ENCODE results near the gene EIPR1.

EIPR1 gene

DNA sequence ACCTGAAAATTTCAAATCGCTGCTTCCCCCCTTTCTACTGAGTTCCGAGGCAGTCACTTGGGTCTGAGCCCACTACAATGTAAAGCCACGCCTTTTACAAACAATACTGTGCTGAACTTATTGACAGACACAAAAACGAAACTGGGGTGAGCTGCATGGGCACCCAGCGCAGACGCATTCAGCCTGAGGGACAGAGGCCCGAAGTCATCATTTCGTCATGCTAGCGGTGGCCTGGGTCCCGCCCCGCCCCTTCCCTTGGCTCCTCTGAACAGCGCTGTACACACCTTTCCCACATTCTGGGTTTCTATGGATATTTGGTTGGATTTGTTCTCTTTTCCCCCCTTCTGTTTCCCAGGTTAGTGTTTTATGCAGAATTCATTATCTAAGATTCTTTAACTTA, 71.7 kb downstream of the EIPR1 start:
- Histone ChIP-seq H3K4me1 (peaks cover 3% of the 10 kb centered on the region; the same call in 1 of the 2 replicates), H3K27me3 (ENCODE audit: low read depth) (no peaks in the 10 kb centered on the region), H3K36me3 (replicated peaks) (no peaks in the 10 kb centered on the region; the same call in 1 of the 2 replicates), H3K4me3 (no peak overlapping the region), H3K9me3 (no peaks in the 10 kb centered on the region)
- DNase-seq (ENCODE audit: low spot score in 2 of 2) = no peak
- in situ Hi-C loops (cut with MboI; ENCODE audit: low sequenced_read_pairs) = loop anchor here (10.0 kb wide), 1 partner anchor 111 kb away; no protein-coding TSS in a partner anchor

DNA sequence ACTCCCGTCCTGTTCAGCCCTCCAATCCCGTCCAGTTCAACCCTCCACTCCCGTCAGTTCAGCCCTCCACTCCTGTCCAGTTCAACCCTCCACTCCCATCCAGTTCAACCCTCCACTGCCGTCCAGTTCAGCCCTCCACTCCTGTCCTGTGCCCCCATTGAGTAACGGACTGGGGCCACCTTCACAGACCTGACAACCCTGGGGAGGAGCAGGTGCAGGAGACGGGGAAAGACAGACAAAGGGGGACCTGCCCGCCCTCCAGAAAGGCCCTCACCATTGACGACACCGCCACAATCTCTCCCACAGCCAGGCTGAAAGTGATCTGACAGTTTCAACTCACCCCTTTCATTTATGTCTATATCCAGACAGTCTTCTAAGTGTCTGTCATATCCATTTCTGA, 72.2 kb downstream of the EIPR1 start:
- H3K36me3 ChIP-seq (replicated peaks) = no peaks in the 10 kb centered on the region; the same call in 1 of the 2 replicates
- no peak overlapping the region for H3K4me3 ChIP-seq
- H3K27me3 ChIP-seq (ENCODE audit: low read depth) = no peaks in the 10 kb centered on the region
- in situ Hi-C loops (cut with MboI; ENCODE audit: low sequenced_read_pairs) = loop anchor here (10.0 kb wide), 1 partner anchor 111 kb away; no protein-coding TSS in a partner anchor
- no peaks in the 10 kb centered on the region for H3K9me3 ChIP-seq
- H3K4me1 ChIP-seq = peaks cover 3% of the 10 kb centered on the region; the same call in 1 of the 2 replicates
- no peak for DNase-seq (ENCODE audit: low spot score in 2 of 2)

DNA sequence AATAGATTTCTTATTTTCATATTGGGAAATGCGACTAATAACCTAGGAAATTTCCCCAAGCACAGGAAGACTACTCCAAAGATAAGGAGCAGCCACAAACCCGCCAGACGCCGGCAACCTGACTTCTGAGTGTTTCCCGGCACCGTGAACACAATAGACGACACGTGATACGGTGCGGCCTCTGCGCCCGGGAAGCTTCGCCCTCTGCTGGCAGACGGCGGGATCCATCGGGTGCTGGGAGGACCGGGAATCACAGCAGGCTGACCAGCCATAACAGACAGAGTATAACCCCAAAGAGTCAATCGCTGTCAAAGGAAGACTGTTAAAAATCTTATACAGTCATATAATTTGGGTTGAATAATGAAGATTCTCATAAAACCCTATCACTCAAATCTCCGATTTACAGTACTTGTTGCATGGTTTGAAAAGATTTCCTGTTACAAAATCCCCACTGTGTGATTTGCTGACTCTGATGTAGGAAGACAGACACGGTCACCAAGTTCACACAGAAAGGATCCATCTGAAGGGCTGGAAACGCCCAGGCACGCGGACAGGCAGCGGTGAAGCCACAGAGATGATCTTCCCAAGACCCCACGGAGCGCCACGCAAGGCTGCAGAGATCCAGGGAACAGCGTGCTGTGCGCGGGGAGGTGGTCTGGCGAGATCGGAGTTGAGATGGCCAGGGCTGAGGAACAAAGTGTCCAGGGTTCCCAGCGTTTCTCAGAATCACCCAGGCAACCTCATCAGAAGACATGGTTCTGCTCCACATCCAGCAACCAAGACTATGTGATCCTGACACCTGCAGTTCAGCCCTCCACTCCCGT, 73.8 kb downstream of the EIPR1 start:
- H3K4me3 ChIP-seq = no peak overlapping the region
- in situ Hi-C loops (cut with MboI; ENCODE audit: low sequenced_read_pairs) = loop anchor here (10.0 kb wide), 1 partner anchor 109 kb away; no protein-coding TSS in a partner anchor
- H3K36me3 ChIP-seq (replicated peaks) = no peaks in the 10 kb centered on the region; the same call in 1 of the 2 replicates
- H3K27me3 ChIP-seq (ENCODE audit: low read depth) = no peaks in the 10 kb centered on the region
- peak; percentile 82 to 92 for DNase-seq (ENCODE audit: low spot score in 2 of 2)
- H3K4me1 ChIP-seq = peaks cover 3% of the 10 kb centered on the region; the same call in 1 of the 2 replicates
- no peaks in the 10 kb centered on the region for H3K9me3 ChIP-seq

DNA sequence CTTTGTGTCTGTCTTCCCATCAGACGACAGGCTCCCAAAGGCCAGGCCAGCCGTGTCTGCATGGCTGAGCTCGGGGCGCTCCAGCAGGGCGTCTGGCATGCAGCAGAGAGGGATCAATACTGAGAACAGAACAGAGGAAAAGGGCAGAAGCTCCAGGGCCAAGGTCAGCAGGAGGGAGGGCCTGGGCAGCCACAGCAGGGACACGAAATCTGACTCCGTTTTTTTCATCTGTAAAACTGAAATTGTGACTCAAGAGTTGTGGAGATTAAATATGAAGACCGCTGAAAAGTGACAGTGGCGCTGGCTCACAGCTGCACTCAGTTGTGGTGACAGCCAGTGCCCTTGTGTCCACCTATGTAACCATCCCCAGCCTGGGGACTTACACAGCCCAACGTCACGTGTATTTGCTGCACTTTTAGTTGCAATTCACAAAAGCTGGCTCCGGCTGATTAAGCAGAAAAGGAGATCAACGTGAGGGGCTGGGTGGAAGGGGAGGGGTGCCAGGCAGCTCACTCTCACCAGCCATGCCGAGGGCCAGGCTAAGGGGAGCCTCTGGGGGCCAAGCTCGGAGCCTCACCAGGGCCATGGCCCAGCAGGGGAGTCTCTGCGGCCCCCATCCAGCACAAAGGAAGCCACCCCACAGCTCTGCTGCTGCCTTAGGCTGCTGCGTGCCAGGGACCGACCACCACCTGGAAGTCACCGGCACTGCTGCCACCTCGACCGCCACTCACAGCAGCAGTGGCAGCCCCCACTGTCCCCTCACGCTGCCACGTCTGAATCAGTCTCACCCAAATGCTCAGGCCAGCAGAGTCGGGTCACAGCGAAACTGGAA, 74.7 kb downstream of the EIPR1 start:
- no peak for DNase-seq (ENCODE audit: low spot score in 2 of 2)
- Histone ChIP-seq H3K36me3 (replicated peaks) (no peaks in the 10 kb centered on the region; the same call in 1 of the 2 replicates), H3K9me3 (no peaks in the 10 kb centered on the region), H3K4me1 (peaks cover 3% of the 10 kb centered on the region; the same call in 1 of the 2 replicates), H3K27me3 (ENCODE audit: low read depth) (no peaks in the 10 kb centered on the region), H3K4me3 (no peak overlapping the region)
- in situ Hi-C loops (cut with MboI; ENCODE audit: low sequenced_read_pairs) = loop anchor here (10.0 kb wide), 1 partner anchor 108 kb away; no protein-coding TSS in a partner anchor

DNA sequence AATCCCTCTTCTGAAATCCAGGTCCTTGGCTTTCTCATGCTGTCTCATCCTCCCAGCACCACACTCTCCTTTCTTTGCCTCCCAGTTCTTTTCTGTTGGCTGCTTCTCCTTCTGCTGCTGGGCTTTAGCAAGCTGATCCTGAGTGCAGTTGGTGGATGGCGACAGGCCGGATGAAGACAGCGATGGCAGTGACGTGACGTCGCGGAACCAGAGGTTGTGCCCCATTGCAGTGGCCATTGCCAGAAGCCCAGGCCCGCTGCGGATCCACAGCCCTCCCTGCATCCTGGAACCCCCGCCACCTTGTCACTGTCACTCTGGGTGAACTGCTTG, 75.2 kb downstream of the EIPR1 start:
- DNase-seq (ENCODE audit: low spot score in 2 of 2) = no peak
- Histone ChIP-seq H3K36me3 (replicated peaks) (no peaks in the 10 kb centered on the region; the same call in 1 of the 2 replicates), H3K4me3 (no peak overlapping the region), H3K9me3 (no peaks in the 10 kb centered on the region), H3K4me1 (peaks cover 3% of the 10 kb centered on the region; the same call in 1 of the 2 replicates), H3K27me3 (ENCODE audit: low read depth) (no peaks in the 10 kb centered on the region)
- in situ Hi-C loops (cut with MboI; ENCODE audit: low sequenced_read_pairs) = loop anchor here (10.0 kb wide), 1 partner anchor 108 kb away; no protein-coding TSS in a partner anchor

DNA sequence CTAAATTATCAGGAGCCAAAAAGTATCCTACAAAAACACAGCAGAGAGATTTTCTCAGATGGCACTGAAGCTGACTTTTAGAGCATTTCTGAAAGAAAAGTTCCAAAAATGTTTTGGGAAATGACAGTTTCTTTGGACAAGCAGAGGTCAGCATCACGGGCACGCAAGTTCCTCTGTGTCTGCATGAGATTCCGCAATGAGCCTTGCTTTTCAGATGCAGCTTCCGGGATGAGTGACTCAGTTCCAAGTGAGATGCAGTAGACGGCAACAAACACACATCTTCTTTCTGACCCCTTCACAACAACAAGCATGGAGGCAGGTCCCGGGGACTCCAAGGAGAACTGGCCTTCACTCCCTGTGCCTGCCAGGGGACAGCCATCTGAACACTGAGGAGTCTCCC, 76.6 kb downstream of the EIPR1 start:
- Histone ChIP-seq H3K4me1 (peaks cover 3% of the 10 kb centered on the region; the same call in 1 of the 2 replicates), H3K36me3 (replicated peaks) (no peaks in the 10 kb centered on the region; the same call in 1 of the 2 replicates), H3K9me3 (no peaks in the 10 kb centered on the region), H3K4me3 (no peak overlapping the region), H3K27me3 (ENCODE audit: low read depth) (no peaks in the 10 kb centered on the region)
- no peak for DNase-seq (ENCODE audit: low spot score in 2 of 2)
- in situ Hi-C loops (cut with MboI; ENCODE audit: low sequenced_read_pairs) = loop anchor here (10.0 kb wide), 1 partner anchor 106 kb away; no protein-coding TSS in a partner anchor

DNA sequence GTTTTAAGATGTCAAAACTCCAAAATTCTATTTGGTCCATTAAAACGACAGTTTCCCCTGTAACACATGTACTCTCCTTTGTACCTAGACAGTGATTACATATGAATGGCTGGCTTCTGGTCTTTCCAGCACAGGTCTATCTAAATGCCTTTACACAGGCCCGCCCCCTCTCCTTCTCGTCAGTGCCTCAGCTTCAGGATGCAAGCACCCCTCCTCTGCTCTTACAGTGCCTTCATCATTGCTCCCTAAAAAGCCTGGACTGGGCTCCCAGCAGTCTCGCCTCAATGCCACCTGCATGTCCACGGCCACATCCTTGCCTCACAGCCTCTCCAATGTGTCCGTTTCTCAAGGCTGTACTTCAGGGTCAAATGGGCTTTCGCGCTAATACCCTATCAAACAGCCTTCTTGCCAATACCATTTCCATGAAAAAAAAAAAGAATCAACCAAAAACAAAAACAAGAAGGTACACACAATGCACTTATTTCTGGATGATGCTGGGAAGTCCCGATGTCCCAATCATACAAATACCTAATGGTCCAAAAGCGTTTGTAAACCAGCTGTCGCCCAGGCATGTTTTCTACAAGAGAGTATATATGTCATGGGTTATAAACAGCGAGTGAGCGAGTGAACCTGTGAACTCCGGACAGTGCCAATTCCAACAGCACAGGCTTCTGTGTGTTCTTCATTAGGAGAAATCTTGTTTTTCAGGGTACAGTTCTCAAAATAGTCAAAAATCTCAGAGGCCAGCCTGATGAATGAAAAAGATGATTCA, 77.2 kb downstream of the EIPR1 start:
- H3K9me3 ChIP-seq = no peaks in the 10 kb centered on the region
- no peaks in the 10 kb centered on the region for H3K27me3 ChIP-seq (ENCODE audit: low read depth)
- no peak for DNase-seq (ENCODE audit: low spot score in 2 of 2)
- no peak overlapping the region for H3K4me3 ChIP-seq
- peaks cover 3% of the 10 kb centered on the region; the same call in 1 of the 2 replicates for H3K4me1 ChIP-seq
- no peaks in the 10 kb centered on the region; the same call in 1 of the 2 replicates for H3K36me3 ChIP-seq (replicated peaks)
- in situ Hi-C loops (cut with MboI; ENCODE audit: low sequenced_read_pairs) = loop anchor here (10.0 kb wide), 1 partner anchor 106 kb away; no protein-coding TSS in a partner anchor

DNA sequence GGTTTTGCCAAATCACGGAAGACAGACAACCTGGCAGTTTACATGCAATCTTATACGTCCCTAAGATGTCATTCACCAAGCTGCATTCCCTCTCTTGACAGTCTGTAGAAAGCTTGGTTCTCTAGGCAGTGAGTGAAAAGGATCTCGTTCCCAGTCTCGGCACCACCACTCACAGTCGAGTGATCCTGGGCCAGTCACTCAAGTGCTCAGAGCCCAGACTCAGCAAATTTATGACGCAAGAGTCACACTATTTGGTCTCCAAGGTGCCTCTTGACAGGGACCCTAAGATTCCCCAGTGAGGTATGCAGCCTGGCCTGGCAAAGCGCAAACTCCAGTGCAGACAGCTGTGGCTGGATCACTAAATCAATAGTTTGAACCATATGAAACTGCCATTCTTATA, 77.9 kb downstream of the EIPR1 start:
- peaks cover 3% of the 10 kb centered on the region; the same call in 1 of the 2 replicates for H3K4me1 ChIP-seq
- in situ Hi-C loops (cut with MboI; ENCODE audit: low sequenced_read_pairs) = loop anchor here (10.0 kb wide), 1 partner anchor 105 kb away; no protein-coding TSS in a partner anchor
- no peak overlapping the region for H3K4me3 ChIP-seq
- H3K27me3 ChIP-seq (ENCODE audit: low read depth) = no peaks in the 10 kb centered on the region
- no peak for DNase-seq (ENCODE audit: low spot score in 2 of 2)
- no peaks in the 10 kb centered on the region for H3K9me3 ChIP-seq
- H3K36me3 ChIP-seq (replicated peaks) = no peaks in the 10 kb centered on the region; the same call in 1 of the 2 replicates

DNA sequence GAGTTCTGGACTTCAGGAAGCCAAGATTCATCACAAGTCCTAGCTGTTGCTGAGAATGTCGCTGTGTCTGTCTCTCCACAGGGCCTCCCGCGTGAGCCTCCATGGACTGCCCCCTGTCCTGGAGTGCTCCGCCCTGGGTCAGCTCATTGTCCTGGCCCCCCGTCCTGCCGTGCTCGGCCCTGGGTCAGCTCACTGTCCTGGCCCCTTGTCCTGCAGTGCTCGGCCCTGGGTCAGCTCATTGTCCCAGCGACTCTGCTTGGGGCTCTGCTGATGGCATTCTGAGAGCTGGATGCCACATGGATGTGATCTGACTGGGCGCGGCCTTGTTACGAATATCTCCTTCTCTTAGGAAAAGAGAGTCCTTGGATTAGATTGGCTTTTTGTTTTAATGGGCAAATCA, 78.5 kb downstream of the EIPR1 start:
- peaks cover 3% of the 10 kb centered on the region; the same call in 1 of the 2 replicates for H3K4me1 ChIP-seq
- H3K27me3 ChIP-seq (ENCODE audit: low read depth) = no peaks in the 10 kb centered on the region
- H3K9me3 ChIP-seq = no peaks in the 10 kb centered on the region
- no peak overlapping the region for H3K4me3 ChIP-seq
- no peaks in the 10 kb centered on the region; the same call in 1 of the 2 replicates for H3K36me3 ChIP-seq (replicated peaks)
- DNase-seq (ENCODE audit: low spot score in 2 of 2) = no peak
- in situ Hi-C loops (cut with MboI; ENCODE audit: low sequenced_read_pairs) = no loop called here

DNA sequence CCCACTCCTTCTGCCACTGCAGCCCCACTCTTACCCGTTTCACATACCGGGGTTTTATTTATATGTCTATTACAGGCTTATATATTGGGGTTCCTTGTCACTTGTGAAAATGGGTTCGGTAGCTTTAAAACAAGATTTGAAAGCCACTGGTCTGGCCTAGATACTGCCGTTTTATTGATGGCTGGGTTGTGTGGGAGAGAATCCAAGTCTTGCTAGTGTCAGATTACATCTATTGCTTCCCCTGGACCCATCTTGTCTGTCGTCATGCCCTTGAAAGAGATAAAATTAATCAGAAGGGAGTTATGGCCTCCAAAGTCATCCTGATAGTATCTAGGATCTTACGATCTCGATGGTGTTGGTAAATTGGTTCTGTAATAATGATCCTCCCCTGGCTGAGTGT, 79.4 kb downstream of the EIPR1 start:
- Histone ChIP-seq H3K4me3 (no peak overlapping the region), H3K4me1 (peaks cover under 1% of the 10 kb centered on the region; the same call in 1 of the 2 replicates), H3K36me3 (replicated peaks) (no peaks in the 10 kb centered on the region; the same call in 1 of the 2 replicates), H3K9me3 (no peaks in the 10 kb centered on the region), H3K27me3 (ENCODE audit: low read depth) (no peaks in the 10 kb centered on the region)
- DNase-seq (ENCODE audit: low spot score in 2 of 2) = no peak
- in situ Hi-C loops (cut with MboI; ENCODE audit: low sequenced_read_pairs) = no loop called here

DNA sequence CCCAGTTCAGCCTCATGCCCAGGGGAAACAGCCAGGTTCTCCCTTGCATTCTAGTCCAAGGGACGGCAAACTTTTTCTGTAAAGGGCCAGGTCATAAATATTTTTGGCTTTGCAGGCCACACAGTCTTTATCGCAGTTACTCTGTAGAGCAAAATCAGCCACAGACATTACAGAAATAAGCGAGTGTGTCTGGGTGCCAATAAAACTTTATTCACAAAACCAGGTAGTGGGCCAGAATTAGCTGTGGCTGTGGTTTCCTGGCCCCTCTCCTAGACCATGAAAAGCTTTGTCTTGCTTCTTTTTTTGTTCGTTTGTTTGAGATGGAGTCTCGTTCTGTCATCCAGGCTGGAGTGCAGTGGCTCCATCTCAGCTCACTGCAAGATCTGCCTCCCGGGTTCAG, 80.1 kb downstream of the EIPR1 start:
- no peak for DNase-seq (ENCODE audit: low spot score in 2 of 2)
- in situ Hi-C loops (cut with MboI; ENCODE audit: low sequenced_read_pairs) = no loop called here
- H3K4me3 ChIP-seq = no peak overlapping the region
- H3K9me3 ChIP-seq = no peaks in the 10 kb centered on the region
- no peaks in the 10 kb centered on the region for H3K4me1 ChIP-seq
- H3K27me3 ChIP-seq (ENCODE audit: low read depth) = no peaks in the 10 kb centered on the region
- no peaks in the 10 kb centered on the region; the same call in 1 of the 2 replicates for H3K36me3 ChIP-seq (replicated peaks)

DNA sequence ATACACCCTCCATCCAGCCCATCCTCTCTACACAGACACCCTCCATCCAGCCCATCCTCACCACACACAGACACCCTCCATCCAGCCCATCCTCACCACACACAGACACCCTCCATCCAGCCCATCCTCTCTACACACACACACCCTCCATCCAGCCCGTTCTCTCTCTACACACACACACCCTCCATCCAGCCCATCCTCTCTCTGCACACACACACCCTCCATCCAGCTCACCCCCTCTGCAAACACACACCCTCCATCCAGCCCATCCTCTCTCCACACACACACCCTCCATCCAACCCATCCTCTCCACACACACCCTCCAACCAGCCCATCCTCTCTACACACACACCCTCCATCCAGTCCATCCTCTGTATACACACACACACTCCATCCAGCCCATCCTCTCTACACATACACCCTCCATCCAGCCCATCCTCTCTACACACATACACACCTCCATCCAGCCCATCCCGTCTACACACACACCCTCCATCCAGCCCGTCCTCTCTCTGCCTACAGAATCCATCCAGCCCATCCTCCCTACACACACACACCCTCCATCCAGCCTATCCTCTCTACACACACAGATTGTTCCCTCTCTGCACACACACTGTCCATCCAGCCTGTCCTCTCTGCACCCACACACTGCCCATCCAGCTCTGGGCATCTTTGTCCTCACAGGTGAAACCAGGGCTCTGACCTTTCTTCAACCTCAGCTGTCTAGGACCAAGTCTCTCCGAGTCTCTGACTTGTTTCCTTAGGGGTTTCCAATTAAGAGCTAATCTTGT, 81.2 kb downstream of the EIPR1 start:
- Histone ChIP-seq H3K4me3 (no peak overlapping the region), H3K27me3 (ENCODE audit: low read depth) (no peaks in the 10 kb centered on the region), H3K4me1 (no peaks in the 10 kb centered on the region), H3K9me3 (no peaks in the 10 kb centered on the region), H3K36me3 (replicated peaks) (no peaks in the 10 kb centered on the region)
- DNase-seq (ENCODE audit: low spot score in 2 of 2) = no peak
- in situ Hi-C loops (cut with MboI; ENCODE audit: low sequenced_read_pairs) = no loop called here
